Astrocyte (in vitro differentiated cells and primary cell): ENCODE results near the gene SHC3. TPM values are rescaled to one million over a fixed set of nuclear protein-coding genes. Genes with fewer than 3 reads are reported as not detected.

Experiments used
- DNase-seq: peaks from one replicate; pipeline ENCODE4 v3.0.0-alpha.2; 2010; ENCODE audit warnings: low read depth
- FAIRE-seq: peaks from 2 replicates; lab custom pipeline; 2011; peaks lifted over from hg19 to GRCh38; lab: Jason Lieb, UNC
- H2AFZ ChIP-seq: 2 replicates; pipeline ENCODE4 v1.6.0; 2012; ENCODE audit warnings: low read depth, low read length, inconsistent platforms
- H3K27ac ChIP-seq: 2 replicates; pipeline ENCODE4 v1.5.1; 2011; ENCODE audit warnings: low read depth, low read length, inconsistent platforms
- H3K27me3 ChIP-seq: 2 replicates; pipeline ENCODE4 v1.6.0; 2011; ENCODE audit warnings: low read length, inconsistent platforms; ENCODE audit not compliant: insufficient read depth
- H3K36me3 ChIP-seq: 2 replicates; pipeline ENCODE4 v1.5.1; 2011; ENCODE audit warnings: low read length, inconsistent platforms; ENCODE audit not compliant: insufficient read depth
- H3K4me1 ChIP-seq: 2 replicates; pipeline ENCODE4 v1.5.1; 2011; ENCODE audit warnings: low read length, inconsistent platforms; ENCODE audit not compliant: insufficient read depth
- H3K4me2 ChIP-seq: 2 replicates; pipeline ENCODE4 v1.6.0; 2012; ENCODE audit warnings: low read length, inconsistent platforms
- H3K4me3 ChIP-seq: 2 replicates; pipeline ENCODE4 v1.5.1; 2011; ENCODE audit warnings: low read depth, mild to moderate bottlenecking, low read length, inconsistent platforms; ENCODE audit not compliant: insufficient read depth
- H3K79me2 ChIP-seq: 2 replicates; pipeline ENCODE4 v1.6.0; 2012; ENCODE audit warnings: mild to moderate bottlenecking, low read length, inconsistent platforms; ENCODE audit not compliant: insufficient read depth
- H3K9ac ChIP-seq: 2 replicates; pipeline ENCODE4 v1.6.0; 2012; ENCODE audit warnings: mild to moderate bottlenecking, low read length, inconsistent platforms
- H3K9me3 ChIP-seq: 2 replicates; pipeline ENCODE4 v1.5.1; 2012; ENCODE audit warnings: low read depth, mild to moderate bottlenecking, low read length, inconsistent platforms; ENCODE audit not compliant: insufficient read depth
- H4K20me1 ChIP-seq: 2 replicates; pipeline ENCODE4 v1.6.0; 2012; ENCODE audit warnings: low read length, inconsistent platforms; ENCODE audit not compliant: insufficient read depth
- H3K27ac Mint-ChIP-seq: one replicate; pipeline ENCODE4 v1.8.0; 2021; ENCODE audit warnings: mild to moderate bottlenecking, mixed read lengths; ENCODE audit not compliant: unreplicated experiment
- H3K27me3 Mint-ChIP-seq: one replicate; pipeline ENCODE4 v1.8.0; 2021; ENCODE audit warnings: low read depth, mixed read lengths; ENCODE audit not compliant: unreplicated experiment
- H3K36me3 Mint-ChIP-seq: one replicate; pipeline ENCODE4 v1.8.0; 2021; ENCODE audit warnings: low read depth, mixed read lengths; ENCODE audit not compliant: unreplicated experiment
- H3K4me1 Mint-ChIP-seq: one replicate; pipeline ENCODE4 v1.8.0; 2021; ENCODE audit warnings: low read depth, mixed read lengths; ENCODE audit not compliant: unreplicated experiment
- H3K4me3 Mint-ChIP-seq: one replicate; pipeline ENCODE4 v1.8.0; 2021; ENCODE audit warnings: mild to moderate bottlenecking, moderate library complexity, mixed read lengths; ENCODE audit not compliant: unreplicated experiment
- H3K9me3 Mint-ChIP-seq: one replicate; pipeline ENCODE4 v1.8.0; 2021; ENCODE audit warnings: mild to moderate bottlenecking, mixed read lengths; ENCODE audit not compliant: unreplicated experiment
- EZH2 ChIP-seq: IDR thresholded peaks from 2 replicates; pipeline ENCODE4 v1.6.1; 2012; ENCODE audit warnings: mild to moderate bottlenecking, low read length, inconsistent platforms; ENCODE audit not compliant: insufficient read depth
- total RNA-seq: library from RNA; stranded (reverse); gene quantifications from 2 replicates; pipeline ENCODE4 v1.2.1, GENCODE V29; 2021
- TF ChIP-seq, protein P1 (sequence below): IDR thresholded peaks from 2 replicates; pipeline ENCODE4 v1.5.1; 2011; ENCODE audit warnings: low read depth, mild to moderate bottlenecking, inconsistent platforms, low read length, moderate library complexity; ENCODE audit not compliant: insufficient read depth

Gene SHC3
- total RNA-seq, 1 donor from 2014 or later = 4.6 TPM

DNA sequence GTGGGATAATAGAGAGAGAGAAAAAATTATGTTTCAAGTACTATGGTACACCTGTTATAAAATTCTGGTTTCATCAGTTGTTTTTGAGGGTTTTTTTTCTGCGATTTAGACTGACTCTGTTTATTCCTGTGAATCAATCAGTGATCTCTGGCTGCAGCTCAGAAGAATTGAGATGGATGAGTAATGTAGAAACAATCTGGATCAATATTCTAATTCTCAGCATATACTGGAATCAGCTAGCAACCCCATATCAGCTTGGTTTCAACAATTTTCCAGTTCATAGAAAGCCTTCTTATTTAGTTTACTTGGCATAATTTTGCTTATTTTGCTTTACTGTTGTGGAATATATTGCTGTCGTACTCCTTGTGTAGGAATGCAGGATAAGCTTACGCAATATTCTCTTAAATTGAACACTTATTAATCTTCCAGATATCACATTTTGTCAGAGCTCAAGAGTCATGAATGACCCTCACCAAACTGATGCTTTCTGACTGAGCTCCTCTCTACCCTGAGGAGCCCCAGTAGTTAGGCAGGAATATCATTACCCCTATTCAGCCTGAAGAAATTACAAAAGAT lies 42.9 kb downstream of the SHC3 start:
- H3K36me3 ChIP-seq = no peaks in the 10 kb centered on the region
- no peak for TF ChIP-seq EZH2
- TF ChIP-seq, protein P1, sequence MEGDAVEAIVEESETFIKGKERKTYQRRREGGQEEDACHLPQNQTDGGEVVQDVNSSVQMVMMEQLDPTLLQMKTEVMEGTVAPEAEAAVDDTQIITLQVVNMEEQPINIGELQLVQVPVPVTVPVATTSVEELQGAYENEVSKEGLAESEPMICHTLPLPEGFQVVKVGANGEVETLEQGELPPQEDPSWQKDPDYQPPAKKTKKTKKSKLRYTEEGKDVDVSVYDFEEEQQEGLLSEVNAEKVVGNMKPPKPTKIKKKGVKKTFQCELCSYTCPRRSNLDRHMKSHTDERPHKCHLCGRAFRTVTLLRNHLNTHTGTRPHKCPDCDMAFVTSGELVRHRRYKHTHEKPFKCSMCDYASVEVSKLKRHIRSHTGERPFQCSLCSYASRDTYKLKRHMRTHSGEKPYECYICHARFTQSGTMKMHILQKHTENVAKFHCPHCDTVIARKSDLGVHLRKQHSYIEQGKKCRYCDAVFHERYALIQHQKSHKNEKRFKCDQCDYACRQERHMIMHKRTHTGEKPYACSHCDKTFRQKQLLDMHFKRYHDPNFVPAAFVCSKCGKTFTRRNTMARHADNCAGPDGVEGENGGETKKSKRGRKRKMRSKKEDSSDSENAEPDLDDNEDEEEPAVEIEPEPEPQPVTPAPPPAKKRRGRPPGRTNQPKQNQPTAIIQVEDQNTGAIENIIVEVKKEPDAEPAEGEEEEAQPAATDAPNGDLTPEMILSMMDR = no peak
- Mint-ChIP-seq H3K9me3 (peaks cover 9% of the 10 kb centered on the region), H3K27me3 (no peaks in the 10 kb centered on the region), H3K4me3 (no peak overlapping the region), H3K4me1 (peaks cover 42% of the 10 kb centered on the region), H3K36me3 (no peaks in the 10 kb centered on the region), H3K27ac (peak overlapping the region; percentile 48)
- H3K4me2 ChIP-seq = no peak overlapping the region
- H3K9ac ChIP-seq = no peak overlapping the region
- no peak overlapping the region for H3K4me3 ChIP-seq
- H4K20me1 ChIP-seq = no peaks in the 10 kb centered on the region
- H3K79me2 ChIP-seq = peaks cover 39% of the 10 kb centered on the region
- no peak overlapping the region for H3K27ac ChIP-seq
- no peaks in the 10 kb centered on the region for H3K9me3 ChIP-seq
- no peak for DNase-seq
- H3K27me3 ChIP-seq = no peaks in the 10 kb centered on the region
- no peak for FAIRE-seq
- peaks cover 38% of the 10 kb centered on the region for H3K4me1 ChIP-seq
- H2AFZ ChIP-seq = no peak overlapping the region

DNA sequence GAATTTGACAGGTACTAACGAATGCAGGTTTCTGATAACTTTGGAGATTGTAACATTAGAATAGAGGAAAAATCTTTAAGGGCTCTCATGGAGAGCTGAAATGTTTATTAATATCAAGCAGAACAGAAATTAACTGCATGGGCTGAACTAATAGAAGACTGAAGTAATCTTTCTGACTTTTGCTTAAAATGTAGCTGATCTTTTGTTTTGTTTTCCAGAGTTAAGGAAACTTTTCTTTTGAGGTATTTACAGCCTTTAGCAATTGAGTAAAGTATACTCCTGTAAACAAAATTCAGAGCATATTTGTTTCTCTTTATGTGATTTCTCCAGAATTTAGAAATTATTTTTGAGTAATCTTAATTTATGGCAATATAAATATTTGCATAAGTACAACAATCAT lies 43.9 kb downstream of the SHC3 start:
- peaks cover 29% of the 10 kb centered on the region for H3K4me1 ChIP-seq
- no peak overlapping the region for H3K27ac ChIP-seq
- H3K9ac ChIP-seq = no peak overlapping the region
- H3K36me3 ChIP-seq = no peaks in the 10 kb centered on the region
- no peak overlapping the region for H3K27ac Mint-ChIP-seq
- H2AFZ ChIP-seq = no peak overlapping the region
- no peaks in the 10 kb centered on the region for H3K9me3 ChIP-seq
- no peak for TF ChIP-seq EZH2
- TF ChIP-seq, protein P1 = no peak
- H3K9me3 Mint-ChIP-seq = peaks cover 11% of the 10 kb centered on the region
- no peak overlapping the region for H3K4me3 Mint-ChIP-seq
- H3K27me3 ChIP-seq = no peaks in the 10 kb centered on the region
- no peak overlapping the region for H3K4me3 ChIP-seq
- DNase-seq (no peak), FAIRE-seq (no peak)
- no peak overlapping the region for H3K4me2 ChIP-seq
- no peaks in the 10 kb centered on the region for H3K36me3 Mint-ChIP-seq
- H3K4me1 Mint-ChIP-seq = peaks cover 39% of the 10 kb centered on the region
- H4K20me1 ChIP-seq = no peaks in the 10 kb centered on the region
- H3K27me3 Mint-ChIP-seq = no peaks in the 10 kb centered on the region
- peaks cover 43% of the 10 kb centered on the region for H3K79me2 ChIP-seq

DNA sequence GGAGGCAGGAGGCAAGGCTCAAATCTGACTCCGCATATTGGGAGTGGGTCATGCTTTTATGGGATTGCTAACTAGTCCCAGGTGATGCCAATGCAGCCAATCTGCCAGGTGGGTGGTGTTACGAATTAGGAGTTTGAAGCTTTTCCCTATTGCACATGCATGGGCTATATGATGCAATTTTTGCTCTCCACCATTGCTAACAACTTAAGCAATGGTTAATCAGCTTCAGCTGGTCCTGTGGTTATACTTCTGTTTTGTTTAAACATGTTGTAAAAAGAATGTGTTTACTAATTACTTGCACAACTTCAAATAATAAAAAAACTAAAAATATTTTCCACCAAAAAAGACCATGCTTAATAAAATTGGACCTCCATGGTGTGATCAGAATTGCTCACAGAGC lies 55.7 kb downstream of the SHC3 start:
- no peak for FAIRE-seq
- peaks cover 8% of the 10 kb centered on the region for H3K36me3 Mint-ChIP-seq
- Histone ChIP-seq H3K9ac (no peak overlapping the region), H3K27ac (no peak overlapping the region), H2AFZ (no peak overlapping the region), H3K79me2 (peaks cover 81% of the 10 kb centered on the region), H3K4me1 (no peaks in the 10 kb centered on the region), H3K9me3 (no peaks in the 10 kb centered on the region), H4K20me1 (peaks cover 12% of the 10 kb centered on the region), H3K4me2 (no peak overlapping the region), H3K4me3 (no peak overlapping the region), H3K36me3 (no peaks in the 10 kb centered on the region), H3K27me3 (no peaks in the 10 kb centered on the region)
- H3K9me3 Mint-ChIP-seq = peaks cover 6% of the 10 kb centered on the region
- no peak overlapping the region for H3K27ac Mint-ChIP-seq
- TF ChIP-seq EZH2 = no peak
- DNase-seq = no peak
- no peaks in the 10 kb centered on the region for H3K4me1 Mint-ChIP-seq
- no peak overlapping the region for H3K4me3 Mint-ChIP-seq
- H3K27me3 Mint-ChIP-seq = no peaks in the 10 kb centered on the region
